HEK293T (cell line): Measurements from ENCODE around the gene DDAH1.

Experiments
- ARNT ChIP-seq: fragments of 450-650 bp; IDR thresholded peaks from 2 replicates; pipeline ENCODE4 v1.6.1; 2017; ENCODE audit warnings: mild to moderate bottlenecking
- BHLHE40 ChIP-seq: fragments of 450-650 bp; IDR thresholded peaks from 2 replicates; pipeline ENCODE4 v1.6.1; 2016; ENCODE audit warnings: mild to moderate bottlenecking, moderate library complexity, borderline replicate concordance
- SP1 ChIP-seq: fragments of 450-650 bp; IDR thresholded peaks from 2 replicates; pipeline ENCODE4 v1.6.1; 2017
- ZNF384 ChIP-seq: fragments of 450-650 bp; IDR thresholded peaks from 2 replicates; pipeline ENCODE4 v1.6.1; 2016

DNA sequence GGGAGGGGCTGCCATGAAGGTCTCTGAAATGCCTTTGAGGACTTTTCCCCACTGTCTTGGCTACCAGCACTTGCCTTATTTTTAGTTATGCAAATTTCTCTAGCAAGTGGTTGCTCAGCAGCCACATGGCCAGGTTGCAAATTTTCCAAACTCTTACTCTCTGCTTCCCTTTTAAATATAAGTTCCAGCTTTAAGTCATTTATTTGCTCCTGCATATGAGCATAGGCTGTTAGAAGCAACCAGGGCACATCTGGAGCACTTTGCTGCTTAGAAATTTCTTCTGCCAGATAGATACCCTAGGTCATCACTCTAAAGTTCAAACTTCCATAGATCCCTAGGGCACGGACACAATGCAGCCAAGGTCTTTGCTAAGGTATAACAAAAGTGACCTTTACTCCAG lies 44.8 kb downstream of the DDAH1 start:
- TF ChIP-seq SP1 (no peak), BHLHE40 (no peak), ZNF384 (no peak), ARNT (no peak)
